Epithelial cell of proximal tubule (primary cell): ENCODE measurements around the gene PTPRT. TPM values are rescaled to one million over a fixed set of nuclear protein-coding genes. Genes with fewer than 3 reads are reported as not detected.

ENCODE experiments used
- DNase-seq: peaks from one replicate; pipeline ENCODE4 v3.0.0-alpha.2; 2011; ENCODE audit warnings: low read depth
- H3K4me3 ChIP-seq: 2 replicates; pipeline ENCODE4 v1.5.1; 2011; ENCODE audit warnings: low read depth, mild to moderate bottlenecking, low read length
- CTCF ChIP-seq: conservative IDR thresholded peaks from 2 replicates; pipeline ENCODE4 v1.5.1; 2012; ENCODE audit warnings: low read depth, mild to moderate bottlenecking, low read length
- total RNA-seq: library from RNA; depleted of rRNA; stranded (reverse); fragments of >200 nt; gene quantifications from 2 replicates; pipeline ENCODE4 v1.2.3, GENCODE V29; 2015

PTPRT gene
- total RNA-seq, 1 donor from 2014 or later, result not detected

- no peak overlapping the region for H3K4me3 ChIP-seq
- no peak for DNase-seq
- no peak for TF ChIP-seq CTCF
Observed at GRCh38 chr20:43006651-43007375, 182.9 kb downstream of the PTPRT start.

DNA sequence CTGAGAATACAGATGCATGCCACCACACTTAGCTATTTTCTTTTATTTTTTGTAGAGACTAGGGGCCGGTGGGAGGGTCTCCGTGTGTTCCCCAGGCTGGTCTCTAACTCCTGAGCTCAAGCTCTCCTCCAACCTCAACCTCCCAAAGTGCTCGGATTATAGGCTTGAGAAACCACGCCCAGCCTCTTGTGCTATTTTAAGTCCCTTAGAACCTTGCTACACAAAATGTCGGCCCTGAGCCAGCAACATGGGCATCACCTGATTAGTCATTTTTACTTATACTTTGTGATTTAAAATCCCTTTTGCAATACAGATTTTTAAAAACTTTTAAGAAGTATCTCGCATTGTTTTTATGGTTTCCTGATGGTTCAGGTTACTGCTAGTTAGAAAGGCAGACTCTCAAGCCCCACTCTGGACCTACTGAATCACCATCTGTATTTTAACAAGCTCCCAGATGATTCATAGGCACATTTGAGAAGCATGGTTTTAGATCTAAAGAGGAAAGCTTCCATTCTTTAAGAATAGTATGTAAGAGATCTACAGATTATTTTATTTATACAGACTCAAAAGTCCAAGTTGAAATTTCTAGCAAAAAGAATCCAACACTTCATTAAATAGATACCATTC lies 186.3 kb downstream of the PTPRT start:
- no peak for DNase-seq
- TF ChIP-seq CTCF, result no peak
- no peak overlapping the region for H3K4me3 ChIP-seq

GRCh38 chr20:42996141-42996540 lies 193.6 kb downstream of the PTPRT start:
- H3K4me3 ChIP-seq, result no peak overlapping the region
- no peak for TF ChIP-seq CTCF
- no peak for DNase-seq

- no peak overlapping the region for H3K4me3 ChIP-seq
- no peak for DNase-seq
- TF ChIP-seq CTCF, result no peak
Observed at GRCh38 chr20:42988319-42988718, 201.4 kb downstream of the PTPRT start.

GRCh38 chr20:42987376-42988114 lies 202.2 kb downstream of the PTPRT start:
- DNase-seq, result no peak
- no peak overlapping the region for H3K4me3 ChIP-seq
- no peak for TF ChIP-seq CTCF

- no peak for TF ChIP-seq CTCF
- DNase-seq, result no peak
- no peak overlapping the region for H3K4me3 ChIP-seq
Observed at GRCh38 chr20:42986143-42986773, 203.4 kb downstream of the PTPRT start.
